ENCODE data around the gene PPP2R5D. TPM values are rescaled to one million over a fixed set of nuclear protein-coding genes. Genes with fewer than 3 reads are reported as not detected.

PPP2R5D gene
- total and polyA plus RNA-seq, 2 of the 8 experiments (the other 6 are each of a cell fraction or from before 2014, with no cell fraction given), result 52.1 to 55.7 TPM

GRCh38 chr6:42937548-42938427 lies 46.6 kb upstream of the PPP2R5D start (continued):
- TF ChIP-seq RXRA (IDR thresholded peaks at IDR 0.05; ENCODE audit: insufficient read depth, low read depth, low read length) (no peak), SIX5 (IDR thresholded peaks at IDR 0.05; ENCODE audit: low read depth, low read length) (no peak), CHD7 (IDR thresholded peaks at IDR 0.05; ENCODE audit: insufficient replicate concordance, low read length) (no peak), MAX (IDR thresholded peaks at IDR 0.05) (no peak), TBP (IDR thresholded peaks at IDR 0.05; ENCODE audit: low read depth, low read length) (no peak), SUZ12 (IDR thresholded peaks at IDR 0.05; ENCODE audit: low read length) (no peak)

Measured in H1 (cell line).